Mesodermal cell (in vitro differentiated cells): Measurements from ENCODE around the gene PLA2G4B.

Source experiments
- H3K27ac ChIP-seq: 2 replicates; pipeline ENCODE4 v1.7.0; 2013; ENCODE audit warnings: mild to moderate bottlenecking, low read depth, low read length, moderate library complexity; ENCODE audit not compliant: severe bottlenecking
- H3K36me3 ChIP-seq: 2 replicates; pipeline ENCODE4 v1.7.1; 2013; ENCODE audit warnings: mild to moderate bottlenecking, low read length, moderate library complexity; ENCODE audit not compliant: control insufficient read depth, insufficient read depth
- H3K4me1 ChIP-seq: one replicate; pipeline ENCODE4 v1.7.1; 2013; ENCODE audit warnings: mild to moderate bottlenecking, low read length; ENCODE audit not compliant: insufficient read depth, control insufficient read depth, poor library complexity, severe bottlenecking
- H3K4me3 ChIP-seq: 2 replicates; pipeline ENCODE4 v1.7.0; 2013; ENCODE audit warnings: low read length, control low read depth, mild to moderate bottlenecking; ENCODE audit not compliant: insufficient read depth, poor library complexity, severe bottlenecking; ENCODE audit errors: extremely low read depth
- H3K9me3 ChIP-seq: 2 replicates; pipeline ENCODE4 v1.7.1; 2013; ENCODE audit warnings: mild to moderate bottlenecking, low read length, moderate library complexity; ENCODE audit not compliant: control insufficient read depth
- WGBS, 2 experiments: methylation state at CpG; one replicate each; pipeline ENCODE4 v1.1.5; 2013; ENCODE audit warnings: missing lambda C conversion rate in 2 of 2; ENCODE audit not compliant: insufficient coverage in 2 of 2; 5-methylcytosine and 5-hydroxymethylcytosine counted together

The PLA2G4B gene

GRCh38 chr15:41798607-41799487 lies 39.8 kb upstream of the PLA2G4B start:
- Histone ChIP-seq H3K4me3 (no peak overlapping the region), H3K4me1 (peaks cover 36% of the 10 kb centered on the region), H3K9me3 (no peaks in the 10 kb centered on the region), H3K36me3 (peaks cover 15% of the 10 kb centered on the region), H3K27ac (no peak overlapping the region)
- 91 to 93% methylated on average over 5 to 8 of the region's 9 CpGs for WGBS, 2 experiments

DNA sequence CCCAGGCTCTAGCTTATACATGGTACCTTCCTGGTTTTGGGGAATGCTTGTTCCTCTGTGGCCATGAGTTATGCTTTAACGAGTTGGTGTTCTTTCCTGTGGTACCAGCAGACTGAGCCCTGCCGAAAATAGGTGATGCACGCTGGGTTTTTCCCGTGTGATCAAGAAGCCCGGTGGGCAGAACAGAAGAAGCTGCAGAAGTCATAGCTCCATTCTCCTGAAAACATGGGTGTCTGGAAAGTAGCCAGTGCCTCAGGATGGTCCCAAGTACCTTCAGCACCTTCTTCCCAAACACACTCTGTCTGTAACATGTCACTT lies 39.2 kb upstream of the PLA2G4B start:
- Histone ChIP-seq H3K9me3 (no peaks in the 10 kb centered on the region), H3K4me1 (peaks cover 34% of the 10 kb centered on the region), H3K36me3 (peaks cover 15% of the 10 kb centered on the region), H3K27ac (no peak overlapping the region), H3K4me3 (no peak overlapping the region)
- 96 to 100% methylated on average over 5 of the region's 5 CpGs for WGBS, 2 experiments

- Histone ChIP-seq H3K36me3 (peaks cover 15% of the 10 kb centered on the region), H3K27ac (no peak overlapping the region), H3K4me3 (no peak overlapping the region), H3K4me1 (peaks cover 38% of the 10 kb centered on the region), H3K9me3 (no peaks in the 10 kb centered on the region)
- WGBS, 2 experiments: 89% methylated on average over 1 of the region's 3 CpGs; no CpG with 5 or more reads in 1 of the 2 experiments
These were observed 37.5 kb upstream of the PLA2G4B start for GRCh38 chr15:41801185-41801584.

DNA sequence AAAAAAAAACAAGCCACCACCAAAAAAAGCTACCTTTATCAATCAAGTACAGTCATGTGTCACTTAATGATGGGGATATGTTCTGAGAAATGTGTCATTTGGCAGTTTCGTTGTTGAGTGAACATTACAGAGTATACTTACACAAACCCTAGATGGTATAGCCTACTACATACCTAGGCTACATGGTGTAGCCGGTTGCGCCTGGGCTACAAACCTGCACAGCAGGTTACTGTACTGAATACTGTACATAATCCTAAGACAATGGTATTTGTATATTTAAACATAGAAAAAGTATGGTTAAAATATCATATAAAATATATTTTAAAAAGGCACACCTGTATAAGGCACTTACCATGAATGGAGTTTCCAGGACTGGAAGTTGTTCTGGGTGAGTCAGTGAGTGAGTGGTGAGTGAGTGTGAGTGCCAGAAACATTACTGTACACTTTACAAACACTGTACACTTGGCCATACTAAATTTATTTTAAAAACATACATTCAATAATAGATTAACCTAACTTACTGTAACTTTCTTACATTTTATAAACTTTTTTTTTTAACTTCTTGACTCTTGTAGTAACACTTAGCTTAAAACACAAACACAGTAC lies 36.7 kb upstream of the PLA2G4B start:
- Histone ChIP-seq H3K4me3 (no peak overlapping the region), H3K4me1 (peaks cover 35% of the 10 kb centered on the region), H3K9me3 (no peaks in the 10 kb centered on the region), H3K36me3 (peaks cover 15% of the 10 kb centered on the region), H3K27ac (no peak overlapping the region)
- no CpG with 5 or more reads among the region's 3 CpGs for WGBS, 2 experiments

- no peak overlapping the region for H3K27ac ChIP-seq
- H3K4me3 ChIP-seq: no peak overlapping the region
- no peaks in the 10 kb centered on the region for H3K9me3 ChIP-seq
- H3K36me3 ChIP-seq: peaks cover 18% of the 10 kb centered on the region
- 80 to 94% methylated on average over 2 of the region's 2 CpGs for WGBS, 2 experiments
- H3K4me1 ChIP-seq: peaks cover 29% of the 10 kb centered on the region
These were observed 34.3 kb upstream of the PLA2G4B start for GRCh38 chr15:41804361-41804760.

GRCh38 chr15:41804916-41805666 lies 33.6 kb upstream of the PLA2G4B start:
- no peak overlapping the region for H3K27ac ChIP-seq
- no peak overlapping the region for H3K4me3 ChIP-seq
- no peaks in the 10 kb centered on the region for H3K9me3 ChIP-seq
- H3K4me1 ChIP-seq: peaks cover 29% of the 10 kb centered on the region
- H3K36me3 ChIP-seq: peaks cover 18% of the 10 kb centered on the region
- WGBS, 2 experiments: 96 to 97% methylated on average over 6 of the region's 8 CpGs

- H3K4me3 ChIP-seq: no peak overlapping the region
- 84 to 88% methylated on average over 1 to 2 of the region's 3 CpGs for WGBS, 2 experiments
- H3K36me3 ChIP-seq: peaks cover 16% of the 10 kb centered on the region
- H3K4me1 ChIP-seq: peaks cover 33% of the 10 kb centered on the region
- H3K27ac ChIP-seq: no peak overlapping the region
- no peaks in the 10 kb centered on the region for H3K9me3 ChIP-seq
These were observed 32.9 kb upstream of the PLA2G4B start for GRCh38 chr15:41805711-41806110.

DNA sequence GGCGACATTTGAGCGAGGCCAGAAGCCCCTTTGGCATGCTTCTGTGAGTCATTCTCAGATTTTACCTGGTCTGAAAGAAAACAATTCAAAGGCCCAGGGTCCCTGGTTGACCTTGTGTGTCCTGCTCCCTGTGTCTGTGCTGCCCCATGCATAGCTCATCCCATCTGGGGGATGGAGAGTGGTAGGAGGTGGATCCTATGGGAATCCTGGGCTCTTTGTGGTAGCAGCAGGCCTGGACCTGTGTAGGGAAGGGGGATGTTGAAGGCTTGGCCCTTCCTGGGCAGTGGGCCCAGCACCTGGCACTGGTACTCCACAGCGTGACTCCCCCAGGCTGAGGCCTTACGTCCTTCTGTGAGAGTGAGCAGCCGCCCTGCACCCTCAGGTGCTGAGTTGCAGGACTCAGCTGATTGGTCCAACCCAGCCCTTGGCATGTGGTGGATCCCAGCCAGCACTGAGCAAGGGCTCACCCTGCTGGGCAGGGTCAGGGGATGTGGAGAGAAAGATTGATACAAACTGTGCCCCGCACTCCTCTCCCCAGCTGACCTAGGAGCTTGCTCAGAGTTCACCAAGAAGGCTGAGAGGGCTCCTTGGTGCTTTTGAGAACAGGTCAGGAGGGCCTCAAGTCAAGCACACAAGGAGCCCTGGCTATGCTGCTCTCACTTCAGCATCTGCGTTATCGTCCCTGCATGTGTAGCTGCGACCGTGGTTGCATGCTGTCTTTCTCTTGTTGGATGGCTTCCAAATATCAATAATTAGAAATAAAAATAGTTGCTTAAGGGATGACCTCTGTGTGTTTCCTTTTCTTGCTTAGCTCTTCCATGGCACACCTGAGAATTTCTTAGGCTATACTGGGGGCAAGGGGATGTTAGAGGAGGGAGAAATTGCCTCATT lies 32.1 kb upstream of the PLA2G4B start:
- Histone ChIP-seq H3K4me1 (peaks cover 33% of the 10 kb centered on the region), H3K27ac (no peak overlapping the region), H3K4me3 (no peak overlapping the region), H3K36me3 (peaks cover 8% of the 10 kb centered on the region), H3K9me3 (no peaks in the 10 kb centered on the region)
- WGBS, 2 experiments: 86 to 96% methylated on average over 5 to 6 of the region's 10 CpGs

GRCh38 chr15:41809121-41809520 lies 29.5 kb upstream of the PLA2G4B start:
- Histone ChIP-seq H3K9me3 (no peaks in the 10 kb centered on the region), H3K4me1 (peaks cover 30% of the 10 kb centered on the region), H3K4me3 (no peak overlapping the region), H3K27ac (no peak overlapping the region), H3K36me3 (peaks cover 19% of the 10 kb centered on the region)
- 50 to 63% methylated on average over 1 of the region's 2 CpGs for WGBS, 2 experiments
